Right atrium auricular region (tissue), 2 donors: ENCODE data around the gene L3MBTL2. TPM values are rescaled to one million over a fixed set of nuclear protein-coding genes. Genes with fewer than 3 reads are reported as not detected.

Experiments used
- DNase-seq: peaks from one replicate; pipeline ENCODE4 v3.0.0-alpha.2; 2019; ENCODE audit warnings: low spot score
- H3K27ac ChIP-seq, 2 donors: fragments of 200-600 bp; sonication (generic); 1 replicate in 1 of 2; 2 replicates in 1 of 2; pipeline ENCODE4 v1.5.1; 2016 to 2019
- H3K27me3 ChIP-seq, 2 donors: fragments of 200-600 bp; sonication (generic); one replicate each; pipeline versions ENCODE4 v1.5.1 to v1.6.0; 2017 to 2019
- H3K36me3 ChIP-seq: fragments of 200-600 bp; sonication (generic); one replicate; pipeline ENCODE4 v1.5.1; 2016
- H3K4me1 ChIP-seq, 2 donors: fragments of 200-600 bp; sonication (generic); one replicate each; pipeline versions ENCODE4 v1.5.1 to v1.6.0; 2017 to 2019
- H3K4me3 ChIP-seq, 2 donors: fragments of 200-600 bp; sonication (generic); 1 replicate in 1 of 2; 2 replicates in 1 of 2; pipeline ENCODE4 v1.5.1; 2017 to 2019; ENCODE audit warnings: mild to moderate bottlenecking in 1 of 2, moderate library complexity in 1 of 2
- H3K9me3 ChIP-seq, 2 donors: fragments of 200-600 bp; sonication (generic); one replicate each; pipeline ENCODE4 v1.5.1; 2019
- CTCF ChIP-seq, 2 donors: fragments of 200-600 bp; sonication (generic); IDR thresholded peaks; one replicate each; pipeline ENCODE4 v1.5.1; 2019; ENCODE audit warnings: antibody characterized with exemption in 2 of 2
- total RNA-seq, 2 donors: library from RNA; depleted of rRNA; stranded (reverse); fragments of >200 nt; gene quantifications; one replicate each; pipeline ENCODE4 v1.1.0, GENCODE V29; 2016

L3MBTL2 gene
- total RNA-seq, 2 donors from 2014 or later = 9.0 to 14.6 TPM

- no peak for TF ChIP-seq CTCF (IDR thresholded peaks at IDR 0.05)
- Histone ChIP-seq H3K36me3 (peaks cover 42% of the 10 kb centered on the region), H3K4me1 (peaks cover 0 to 28% of the 10 kb centered on the region in 2 donors), H3K27me3 (no peaks in the 10 kb centered on the region), H3K27ac (no peak overlapping the region), H3K4me3 (no peak overlapping the region), H3K9me3 (no peaks in the 10 kb centered on the region)
- DNase-seq = no peak
Observed at GRCh38 chr22:41215409-41215808, 10.3 kb downstream of the L3MBTL2 start.

- Histone ChIP-seq H3K27ac (peak overlapping the region; percentile 59 to 73), H3K36me3 (peaks cover 42% of the 10 kb centered on the region), H3K27me3 (no peaks in the 10 kb centered on the region), H3K4me3 (no peak overlapping the region), H3K4me1 (peaks cover 0 to 28% of the 10 kb centered on the region in 2 donors), H3K9me3 (no peaks in the 10 kb centered on the region)
- DNase-seq = no peak
- TF ChIP-seq CTCF (IDR thresholded peaks at IDR 0.05) = no peak
Observed at GRCh38 chr22:41215926-41216325, 10.8 kb downstream of the L3MBTL2 start.

GRCh38 chr22:41216984-41217383 is 11.9 kb downstream of the L3MBTL2 start:
- Histone ChIP-seq H3K27me3 (no peaks in the 10 kb centered on the region), H3K9me3 (no peaks in the 10 kb centered on the region), H3K36me3 (peaks cover 50% of the 10 kb centered on the region), H3K4me3 (peak overlapping the region in 1 of 2 donors; percentile 10), H3K27ac (peak overlapping the region; percentile 59 to 73), H3K4me1 (peaks cover 0 to 28% of the 10 kb centered on the region in 2 donors)
- no peak for TF ChIP-seq CTCF (IDR thresholded peaks at IDR 0.05)
- DNase-seq = no peak

- no peaks in the 10 kb centered on the region for H3K9me3 ChIP-seq
- peaks cover 57% of the 10 kb centered on the region for H3K36me3 ChIP-seq
- peak overlapping the region; percentile 59 to 73 for H3K27ac ChIP-seq
- DNase-seq = peak; percentile 84
- peaks cover 0 to 28% of the 10 kb centered on the region in 2 donors for H3K4me1 ChIP-seq
- no peak for TF ChIP-seq CTCF (IDR thresholded peaks at IDR 0.05)
- peak overlapping the region in 1 of 2 donors; percentile 10 for H3K4me3 ChIP-seq
- no peaks in the 10 kb centered on the region for H3K27me3 ChIP-seq
Observed at GRCh38 chr22:41217553-41218157, 12.5 kb downstream of the L3MBTL2 start.

GRCh38 chr22:41222846-41223507 is 17.9 kb downstream of the L3MBTL2 start:
- no peaks in the 10 kb centered on the region for H3K27me3 ChIP-seq
- H3K4me1 ChIP-seq = peaks cover 0 to 5% of the 10 kb centered on the region in 2 donors
- no peak overlapping the region for H3K4me3 ChIP-seq
- H3K36me3 ChIP-seq = peaks cover 89% of the 10 kb centered on the region
- H3K27ac ChIP-seq = no peak overlapping the region
- TF ChIP-seq CTCF (IDR thresholded peaks at IDR 0.05) = no peak
- DNase-seq = no peak
- no peaks in the 10 kb centered on the region for H3K9me3 ChIP-seq
